ENCODE data around the gene MROH2A.

MROH2A gene

DNA sequence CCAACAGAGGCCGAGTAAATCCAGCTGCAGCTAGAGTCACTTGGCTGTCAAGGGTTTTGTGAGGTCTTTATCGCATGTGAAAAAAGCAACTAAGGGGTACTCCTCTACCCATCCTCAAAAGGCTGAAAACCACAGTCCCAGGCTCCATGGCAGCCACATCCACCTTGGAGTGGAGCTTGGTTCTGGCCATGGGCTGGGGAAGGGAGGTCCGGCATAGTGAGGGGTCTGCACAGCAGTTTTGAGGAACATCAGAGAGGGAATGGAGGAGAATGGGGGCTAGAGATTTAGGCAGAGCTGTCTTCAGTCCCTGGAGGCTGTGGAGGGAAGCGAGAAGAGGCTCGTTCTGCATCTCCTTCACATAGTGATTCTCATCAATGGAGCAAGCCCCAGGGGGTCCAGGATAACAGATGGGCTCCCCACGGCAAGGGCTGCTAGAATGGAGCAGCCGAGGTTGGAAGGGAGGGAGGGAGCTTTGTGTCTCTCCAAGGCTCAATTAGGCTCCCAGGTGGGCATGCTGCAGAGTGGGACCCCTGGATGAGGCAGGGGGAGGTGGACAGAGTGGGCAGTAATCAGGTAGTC, 21.0 kb downstream of the MROH2A start:
- no peak for DNase-seq (ENCODE audit: low read depth in 2 of 2)

DNA sequence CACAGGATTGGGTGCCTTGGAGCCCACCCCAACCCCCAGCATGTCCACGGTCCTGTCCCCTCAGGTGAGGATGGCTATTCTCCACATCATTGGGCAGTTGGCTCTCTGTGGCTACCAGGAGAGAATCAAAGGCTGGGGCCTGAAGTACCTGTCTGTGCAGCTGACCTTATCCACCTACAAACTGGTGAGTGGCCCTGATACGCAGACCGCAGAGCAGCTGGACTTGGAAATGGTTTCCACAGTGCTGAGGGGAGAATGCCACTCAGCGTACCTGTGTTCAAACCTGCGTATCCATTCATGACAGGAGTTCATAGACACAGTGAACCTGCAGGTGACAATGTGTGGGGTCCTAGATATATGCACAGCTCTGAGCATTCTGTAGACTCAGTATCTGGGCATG, 21.6 kb downstream of the MROH2A start:
- no peak for DNase-seq (ENCODE audit: low read depth in 2 of 2)

DNA sequence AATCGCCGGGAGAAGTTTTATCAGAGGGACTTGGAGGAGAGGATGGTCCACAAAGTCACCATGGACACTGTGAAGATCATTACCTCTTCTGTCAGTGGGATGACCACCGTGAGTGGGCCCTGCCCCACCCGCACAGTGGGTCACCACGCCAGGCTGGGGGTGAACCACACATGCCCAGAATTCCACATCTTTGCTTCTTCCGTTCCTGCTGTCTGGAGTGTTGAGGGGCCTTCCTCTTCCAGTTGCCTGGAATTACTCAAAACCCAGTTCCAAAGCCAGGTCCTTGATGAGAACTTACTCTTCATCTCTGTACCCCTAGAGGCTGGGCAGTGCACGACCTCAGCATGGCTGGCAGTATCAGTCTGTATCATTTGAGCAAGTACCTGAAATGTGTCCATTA, 22.1 kb downstream of the MROH2A start:
- no peak for DNase-seq (ENCODE audit: low read depth in 2 of 2)

DNA sequence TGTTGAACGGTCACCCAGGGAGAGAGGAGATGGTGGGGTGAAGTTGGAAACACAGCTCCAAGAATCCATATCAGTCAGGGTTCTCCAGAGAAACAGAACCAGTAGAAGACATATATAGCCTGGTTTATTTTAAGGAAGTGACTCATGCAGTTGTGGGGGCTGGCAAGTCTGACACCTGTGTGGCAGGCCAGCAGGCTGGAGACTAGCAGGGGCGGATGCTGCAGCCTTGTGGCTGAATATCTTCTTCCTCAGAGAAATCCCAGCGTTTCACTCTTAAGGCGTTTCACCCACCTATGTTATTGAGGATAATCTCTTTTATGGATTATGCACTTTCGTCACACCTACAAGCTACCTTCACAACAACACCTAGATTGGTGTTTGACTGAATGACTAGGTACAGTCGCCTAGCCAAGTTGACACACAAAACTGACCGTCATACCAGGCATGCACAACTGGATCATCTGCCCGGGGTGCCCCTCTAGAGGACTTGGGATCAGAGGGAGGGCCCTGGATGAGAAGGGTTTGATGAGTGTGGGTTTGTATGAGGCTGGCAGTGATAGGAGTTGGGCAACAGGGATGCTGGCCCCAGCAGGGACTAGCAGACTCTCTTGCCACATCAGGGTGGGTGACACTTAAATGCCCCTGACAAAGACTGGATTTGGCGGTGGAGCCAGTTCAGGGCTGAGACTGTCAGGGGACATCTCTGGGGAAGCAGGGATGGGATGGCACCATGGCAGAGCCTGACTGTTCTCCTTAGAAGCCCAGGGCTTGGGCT, 23.4 kb downstream of the MROH2A start:
- DNase-seq (ENCODE audit: low read depth in 2 of 2), result no peak

DNA sequence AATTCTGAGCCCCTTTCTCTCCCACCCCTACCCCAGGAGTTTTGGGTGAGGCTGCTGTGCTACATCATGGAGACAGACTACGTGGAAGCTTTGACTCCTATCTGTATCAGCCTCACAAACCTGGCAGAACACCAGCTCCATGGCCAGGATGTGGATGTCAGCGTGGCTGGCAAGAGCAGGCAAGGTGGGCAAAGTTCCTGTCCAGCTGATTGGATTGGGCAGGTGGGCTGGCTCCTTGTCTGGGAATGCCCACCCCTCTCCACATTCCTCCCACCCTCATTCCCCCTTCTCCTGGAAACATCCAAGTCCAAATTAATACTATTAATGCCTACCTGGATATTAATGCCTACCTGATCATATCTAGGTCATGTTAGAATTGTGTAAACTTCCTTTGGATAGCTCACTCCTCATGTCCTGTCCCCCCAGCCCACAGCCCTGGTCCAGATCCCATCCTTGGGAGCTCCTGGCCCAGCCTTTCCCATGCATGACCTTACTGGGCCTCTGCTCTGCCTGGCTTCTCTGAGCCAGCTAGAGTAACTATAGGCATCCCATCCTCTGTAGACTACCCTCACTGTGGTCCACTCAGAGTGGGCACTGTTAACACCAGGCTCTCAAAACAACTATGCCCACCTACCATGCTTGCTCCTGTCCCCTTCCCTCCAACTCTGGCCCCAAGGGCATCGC, 24.1 kb downstream of the MROH2A start:
- no peak for DNase-seq (ENCODE audit: low read depth in 2 of 2)

DNA sequence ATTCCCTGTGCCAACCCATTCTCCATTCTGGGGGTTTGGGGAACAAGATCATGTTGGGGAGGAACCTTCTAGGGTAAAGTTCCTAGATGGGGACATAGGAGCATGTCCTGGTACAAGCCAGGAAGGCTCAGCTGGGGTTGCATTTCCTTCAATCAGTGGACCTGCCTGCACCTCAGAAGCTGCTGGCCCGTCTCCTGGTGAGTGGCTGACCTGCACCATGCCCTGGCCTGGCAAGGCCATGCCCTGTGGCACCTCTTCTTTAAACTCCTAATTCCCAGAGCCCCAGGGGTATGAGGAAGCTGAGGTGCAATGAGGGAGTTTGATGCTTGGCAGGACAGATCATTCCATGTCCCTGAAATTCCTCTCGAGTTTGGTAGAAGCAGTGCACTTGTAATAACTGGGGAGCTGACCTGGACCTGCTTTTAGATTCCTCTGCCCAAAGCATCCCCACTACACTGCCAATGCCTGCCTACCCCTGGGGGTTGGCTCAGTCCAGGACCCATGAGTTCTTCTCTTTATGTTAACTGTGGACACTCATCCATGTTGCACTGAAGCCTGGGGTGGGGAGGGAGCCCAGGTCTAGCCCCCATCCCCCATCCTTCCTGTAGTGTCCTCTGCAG, 25.3 kb downstream of the MROH2A start:
- DNase-seq (ENCODE audit: low read depth in 2 of 2), result no peak

DNA sequence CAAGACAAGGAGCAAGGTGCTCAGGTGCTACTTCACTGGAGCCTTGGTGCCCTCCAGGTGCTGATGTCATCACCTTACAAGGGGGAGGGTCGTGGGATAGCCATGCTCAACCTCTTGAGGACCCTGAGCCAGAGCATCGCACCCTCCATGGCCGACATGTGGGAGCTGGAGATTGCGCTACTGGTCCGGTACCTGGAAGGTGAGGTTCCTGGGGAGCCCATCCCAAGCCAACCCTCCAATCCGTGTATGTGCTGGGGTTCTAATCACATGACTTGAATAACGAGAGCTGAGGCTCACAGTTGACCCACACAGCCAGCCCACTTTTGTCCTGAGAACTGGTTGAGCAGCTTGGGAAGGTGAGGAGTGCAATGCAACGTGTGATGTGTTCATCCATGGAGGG, 25.9 kb downstream of the MROH2A start:
- DNase-seq (ENCODE audit: low read depth in 2 of 2), result no peak

DNA sequence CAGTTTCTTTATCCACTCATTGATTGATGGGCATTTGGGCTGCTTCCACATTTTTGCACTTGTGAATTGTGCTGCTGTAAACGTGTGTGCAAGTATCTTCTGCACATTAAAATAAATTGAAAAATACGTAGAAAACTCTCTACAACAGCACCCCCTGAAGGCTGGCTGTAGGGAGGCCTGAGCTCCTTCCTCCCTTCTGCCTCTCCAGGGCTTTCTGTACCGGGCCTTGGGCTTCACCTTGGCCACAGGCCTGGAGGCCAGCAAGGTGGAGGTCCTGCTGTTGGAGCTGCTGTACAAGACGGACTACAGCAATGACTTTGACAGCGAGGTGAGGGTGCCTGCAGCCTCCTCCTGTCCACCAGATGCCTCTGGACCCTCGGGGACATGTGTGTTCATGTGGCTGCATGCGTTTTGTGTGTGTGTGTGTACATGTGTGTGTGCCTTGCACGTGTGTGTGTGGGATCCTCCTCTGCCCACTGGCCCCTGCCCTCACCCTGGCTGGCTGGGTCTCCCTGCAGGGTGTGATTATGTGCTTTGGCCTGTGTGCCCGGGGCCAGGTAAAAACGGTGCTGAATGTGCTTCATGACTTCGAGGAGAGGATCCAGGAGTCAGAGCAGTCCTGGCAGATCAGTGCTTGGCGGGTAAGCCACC, 29.2 kb downstream of the MROH2A start:
- DNase-seq (ENCODE audit: low read depth in 2 of 2), result no peak

DNA sequence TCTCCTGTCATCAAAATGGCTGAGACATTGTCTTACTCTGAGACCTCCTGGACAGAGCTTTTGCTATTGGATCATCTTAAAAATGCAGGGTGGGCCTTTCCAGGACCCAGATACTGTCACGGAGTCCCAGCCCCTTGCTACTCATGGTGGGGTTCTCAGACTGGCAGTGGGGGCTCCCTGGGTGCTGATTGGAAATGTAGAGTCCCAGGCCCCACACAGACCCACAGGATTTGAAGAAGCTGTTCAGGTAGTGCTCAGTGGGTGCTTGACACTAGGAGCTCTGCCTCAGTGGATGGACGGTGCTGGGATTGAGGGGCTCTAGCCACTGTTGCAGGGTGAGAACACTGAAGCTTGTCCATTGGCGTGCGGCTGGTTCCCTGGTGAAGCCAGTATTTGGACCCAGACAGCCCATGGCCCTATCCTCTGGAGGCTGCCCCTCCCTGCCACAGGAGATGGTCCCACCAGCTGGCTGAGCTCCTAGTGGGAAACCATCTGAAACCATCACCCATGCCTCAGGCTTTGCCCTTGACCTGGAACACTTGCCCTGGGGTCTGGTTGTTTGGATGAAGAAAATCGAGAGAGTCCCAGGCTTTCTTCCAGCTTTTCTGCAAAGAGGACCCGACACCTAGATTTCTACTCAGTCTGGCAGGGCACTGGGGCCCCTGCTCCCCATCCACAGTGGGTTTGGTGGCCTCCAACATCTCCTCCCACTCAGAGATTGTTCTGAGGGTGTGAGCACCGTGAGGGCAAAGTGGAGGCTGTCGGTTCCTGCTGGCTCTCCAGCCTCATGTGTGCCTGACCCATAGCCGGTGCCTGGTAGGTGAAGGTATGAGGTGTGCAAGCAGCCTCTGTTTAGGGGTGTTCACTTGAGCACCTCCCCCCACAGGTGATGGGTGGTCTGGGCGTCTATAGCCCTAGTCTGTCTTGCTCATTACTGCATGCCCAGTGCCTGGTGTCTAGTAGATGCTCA, 30.1 kb downstream of the MROH2A start:
- DNase-seq (ENCODE audit: low read depth in 2 of 2), result no peak

DNA sequence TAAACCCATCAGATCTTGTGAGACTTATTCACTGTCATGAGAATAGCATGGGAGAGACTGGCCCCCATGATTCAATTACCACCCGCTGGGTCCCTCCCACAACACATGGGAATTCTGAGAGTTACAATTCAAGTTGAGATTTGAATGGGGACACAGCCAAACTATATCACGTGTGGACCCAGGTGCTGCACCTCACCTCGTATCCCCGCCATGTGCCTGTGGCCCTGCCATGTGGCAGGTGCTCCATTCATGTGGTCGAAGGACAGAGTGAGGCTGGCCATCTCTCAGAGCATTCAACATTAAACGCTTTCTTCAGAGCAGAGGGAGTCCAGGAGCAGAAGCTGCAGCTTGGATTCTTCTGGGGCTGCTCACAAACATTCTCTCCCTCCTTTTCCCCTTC, 32.3 kb downstream of the MROH2A start:
- no peak for DNase-seq (ENCODE audit: low read depth in 2 of 2)

DNA sequence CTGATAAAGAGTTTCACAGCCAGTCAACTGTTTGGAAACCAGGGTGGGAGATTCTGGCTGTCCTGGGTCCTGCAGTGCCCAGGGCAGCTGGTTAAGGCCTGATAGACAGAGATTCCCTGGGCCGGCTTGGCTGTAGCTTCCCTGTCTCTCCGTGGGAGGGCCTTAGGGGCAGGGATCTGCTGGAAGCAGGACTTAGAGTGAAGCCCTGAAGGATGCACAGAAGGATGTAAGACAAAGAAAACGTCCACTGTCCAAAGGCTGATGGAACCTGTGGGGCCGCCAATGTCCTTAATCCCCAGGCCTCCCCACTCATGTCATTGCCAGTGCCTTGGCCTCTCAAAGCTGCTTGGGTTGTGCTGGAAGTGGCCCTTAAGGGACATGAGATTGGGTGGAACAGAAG, 33.0 kb downstream of the MROH2A start:
- DNase-seq (ENCODE audit: low read depth in 2 of 2), result no peak

DNA sequence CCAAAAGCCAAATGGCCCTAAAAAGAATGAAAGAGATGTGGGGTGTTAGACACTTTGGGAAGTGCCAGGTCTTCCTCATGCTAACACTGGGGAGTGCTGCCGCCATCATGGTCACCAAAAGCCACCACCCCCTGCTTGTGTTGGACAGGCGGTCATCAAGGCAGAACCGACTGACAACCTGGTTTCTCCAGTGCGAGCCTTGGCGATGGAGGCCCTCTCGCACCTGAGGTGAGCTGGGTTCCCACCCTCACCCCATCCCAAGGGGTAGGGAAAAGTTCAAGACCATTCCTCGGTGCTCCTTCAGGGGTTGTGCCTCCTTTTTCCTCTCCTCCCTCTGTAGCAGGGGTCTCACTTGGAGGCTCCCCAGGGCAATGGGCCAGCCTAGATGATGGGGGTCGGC, 33.6 kb downstream of the MROH2A start:
- no peak for DNase-seq (ENCODE audit: low read depth in 2 of 2)

DNA sequence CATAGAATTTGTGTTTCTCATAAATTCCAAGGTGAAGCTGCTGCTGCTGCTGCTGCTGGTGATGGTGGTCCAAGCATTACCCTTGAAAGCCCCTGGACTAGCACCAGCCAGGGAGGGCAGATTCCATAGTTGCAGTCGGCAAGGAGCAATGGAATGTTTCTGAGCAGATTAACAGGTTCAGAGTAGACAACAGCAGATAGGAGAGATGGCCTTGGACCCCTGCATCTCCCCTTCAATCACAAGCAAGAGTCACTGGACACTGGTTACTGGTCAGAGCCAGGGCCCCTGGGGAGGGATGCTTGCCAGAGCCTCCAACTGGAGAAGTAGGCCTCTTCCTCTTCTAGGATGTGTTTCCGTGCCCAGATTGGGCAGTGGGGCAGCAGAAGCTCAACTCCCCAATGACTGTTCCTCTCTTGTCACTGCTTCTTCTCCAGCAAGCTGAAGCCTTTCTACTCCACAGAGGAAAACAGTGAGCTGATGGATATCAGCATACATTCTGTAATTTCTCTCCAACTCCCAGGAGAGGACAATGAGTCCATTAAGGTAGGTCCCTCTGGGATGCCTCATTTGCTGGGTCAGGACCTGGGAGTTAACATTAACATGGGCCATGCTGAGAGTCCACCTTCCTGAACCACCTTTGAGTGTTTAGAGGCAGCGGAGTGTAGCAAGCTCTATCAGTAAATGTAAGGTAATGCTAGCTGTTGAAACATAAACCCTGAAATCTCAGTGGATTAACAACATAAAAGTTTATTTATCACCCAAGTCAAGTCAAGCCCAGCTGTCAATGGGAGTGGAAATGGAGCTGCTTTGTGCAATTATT, 35.3 kb downstream of the MROH2A start:
- no peak for DNase-seq (ENCODE audit: low read depth in 2 of 2)

DNA sequence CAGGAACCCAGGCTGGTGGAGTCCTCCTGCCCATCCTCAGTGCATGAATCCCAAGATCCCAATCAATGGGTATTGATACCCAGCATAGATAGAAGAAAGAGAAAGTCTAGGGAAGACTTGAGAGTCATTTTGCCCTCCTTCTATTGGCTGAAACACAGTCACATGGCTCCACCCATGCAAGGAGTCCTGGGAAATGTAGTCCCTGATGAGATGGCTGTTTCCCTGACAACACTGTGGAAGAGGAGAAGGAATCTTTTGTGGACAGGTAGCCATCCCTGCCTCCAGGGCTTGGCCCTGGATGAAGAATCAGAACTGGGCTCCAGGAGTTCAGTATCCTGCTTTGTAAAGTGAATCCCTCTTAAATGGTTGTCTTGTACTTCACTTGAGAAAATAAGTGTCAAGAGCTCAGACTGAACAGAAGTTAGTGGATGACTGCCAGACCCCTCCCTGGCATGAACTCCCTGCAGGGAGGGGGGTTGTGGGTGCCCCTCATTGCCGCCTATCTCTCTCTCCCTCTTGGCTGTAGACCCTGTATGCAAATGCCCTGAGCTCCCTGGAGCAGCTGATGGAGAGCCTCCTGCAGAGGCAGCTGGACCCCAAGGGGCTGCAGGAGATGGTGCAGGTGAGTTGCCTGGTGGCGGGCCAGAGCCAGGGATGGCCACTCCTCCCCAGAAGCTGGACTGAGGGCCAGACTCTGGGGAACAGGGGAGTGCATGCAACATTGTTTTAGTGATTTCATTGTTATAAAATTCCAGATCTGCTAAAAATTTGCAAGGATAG, 36.1 kb downstream of the MROH2A start:
- no peak for DNase-seq (ENCODE audit: low read depth in 2 of 2)

DNA sequence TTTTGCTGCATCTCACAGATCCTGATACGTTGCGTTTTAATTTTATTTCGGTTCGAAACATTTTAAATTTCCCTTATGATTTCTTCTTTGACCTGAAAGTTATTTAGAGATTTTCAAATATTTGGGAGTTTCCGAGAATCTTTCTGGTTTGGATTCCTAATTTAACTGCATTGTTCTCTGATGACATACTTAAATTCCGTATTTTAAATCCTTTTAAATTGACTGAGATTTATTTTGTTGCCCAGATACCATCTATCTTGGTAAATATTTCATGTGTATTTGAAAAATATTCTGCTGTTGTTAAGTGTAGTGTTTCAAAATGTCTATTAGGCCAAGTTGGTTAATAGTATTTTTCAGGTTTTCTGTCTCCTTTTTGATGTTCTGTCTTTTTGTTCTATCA, 37.7 kb downstream of the MROH2A start:
- no peak for DNase-seq (ENCODE audit: low read depth in 2 of 2)

DNA sequence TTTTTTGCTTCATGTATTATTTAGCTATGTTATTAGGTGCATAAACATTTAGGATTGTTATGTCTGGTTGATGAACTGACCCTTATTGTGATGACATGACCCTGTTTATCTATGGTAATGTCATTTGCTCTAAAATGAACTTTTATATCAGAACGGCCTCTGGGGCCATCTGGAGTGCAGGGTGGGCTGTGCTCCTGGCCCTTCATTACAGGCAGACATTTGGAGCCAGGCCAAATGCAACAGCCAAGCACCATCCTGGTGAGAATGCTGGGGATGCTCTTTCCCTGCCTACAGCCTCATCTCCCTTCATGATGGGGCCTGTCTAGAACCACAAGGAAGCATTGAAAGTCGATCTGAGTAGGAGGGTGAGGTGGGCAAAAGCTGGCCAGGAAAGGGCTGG, 38.2 kb downstream of the MROH2A start:
- DNase-seq (ENCODE audit: low read depth in 2 of 2), result no peak

DNA sequence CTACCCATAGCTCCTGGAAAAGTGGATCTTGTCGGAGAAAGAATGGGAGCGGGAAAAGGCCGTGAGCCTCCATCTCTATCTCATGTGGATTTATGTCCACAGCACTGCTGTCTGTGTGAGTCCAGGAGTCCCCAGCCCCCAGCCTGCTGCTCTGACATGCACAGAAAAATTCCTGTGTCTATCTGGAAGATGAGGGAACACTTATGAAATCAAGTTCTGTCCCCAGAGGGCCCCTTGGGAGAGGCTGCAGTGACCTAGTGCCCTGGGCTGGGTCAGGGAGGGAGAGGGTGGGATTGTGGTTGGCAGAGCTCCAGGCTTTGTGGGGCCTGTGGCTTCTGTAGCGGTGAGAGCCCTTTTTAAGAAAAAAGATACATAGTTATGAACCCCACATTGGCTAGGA, 38.6 kb downstream of the MROH2A start:
- no peak for DNase-seq (ENCODE audit: low read depth in 2 of 2)

DNA sequence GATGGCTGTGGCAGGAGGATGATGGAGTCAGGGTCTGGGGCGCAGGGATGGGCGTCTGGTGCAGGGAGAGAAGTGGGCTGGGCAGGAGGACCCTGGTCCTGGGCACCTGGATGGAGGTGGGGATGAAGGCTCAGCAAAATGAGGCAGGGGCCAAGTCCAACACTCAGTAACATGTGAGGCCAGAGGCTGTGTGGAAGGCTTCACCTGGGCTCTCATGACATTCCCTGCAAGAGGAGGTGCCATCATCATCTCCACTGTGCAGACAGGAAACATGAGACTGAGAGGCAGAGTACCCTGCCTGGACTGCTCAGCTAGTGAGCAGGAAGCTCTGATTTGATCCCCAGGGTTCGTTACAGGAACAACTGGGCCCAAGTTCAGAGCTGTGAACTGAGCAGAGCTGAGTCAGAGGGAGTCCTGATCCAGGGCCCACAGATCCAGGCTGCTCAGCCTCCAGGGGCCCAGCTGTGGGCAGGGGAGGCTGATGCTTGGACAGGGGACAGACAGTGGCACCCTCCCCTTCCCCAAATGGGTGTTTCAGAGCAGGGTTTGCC, 39.3 kb downstream of the MROH2A start:
- DNase-seq (ENCODE audit: low read depth in 2 of 2), result no peak

DNA sequence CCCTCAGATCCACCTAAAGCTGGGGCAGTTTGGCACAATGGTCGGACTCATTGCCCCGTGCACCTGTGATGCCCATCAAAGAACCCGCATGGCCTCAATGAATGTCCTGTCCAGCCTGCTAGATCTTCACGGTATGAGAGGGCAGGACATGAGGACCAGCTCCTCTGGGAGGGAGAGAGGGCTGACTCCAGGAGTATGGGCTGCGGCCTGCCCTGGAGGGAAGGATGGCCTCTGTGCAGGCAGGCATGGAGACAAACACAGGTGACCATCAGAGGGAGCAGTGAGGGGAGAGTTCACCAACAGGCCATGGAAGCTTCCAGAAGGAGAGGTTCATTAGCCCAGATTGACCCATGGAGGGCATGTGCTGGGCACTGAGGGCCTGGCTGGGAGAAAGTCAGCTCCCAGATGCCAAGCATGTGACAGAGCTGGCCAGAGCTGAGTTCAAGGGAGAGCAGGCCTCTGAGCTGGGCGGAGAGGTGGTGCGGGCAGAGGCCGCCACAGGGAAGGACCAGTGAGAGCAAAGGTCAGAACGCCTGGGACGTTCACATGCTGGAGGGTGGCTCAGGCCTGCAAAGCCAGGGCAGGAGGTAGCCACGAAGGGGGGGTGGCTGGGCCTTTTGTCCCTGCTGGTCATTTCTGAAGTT, 40.0 kb downstream of the MROH2A start:
- no peak for DNase-seq (ENCODE audit: low read depth in 2 of 2)

Measured in activated CD4-positive, alpha-beta T cell treated with anti-CD3 and anti-CD28 coated beads for 24 hours (primary cell).